SK-N-SH treated with all-trans-retinoic acid at 6 μM for 48 hours (cell line): ENCODE measurements around the gene SELENOK.

ENCODE experiments used
- ATAC-seq: fragments of 200-7000 bp; cut with Tn5 transposase; 3 replicates; pipeline ENCODE4 v1.9.1; 2020; ENCODE audit warnings: mild to moderate bottlenecking, moderate library complexity
- ARNTL ChIP-seq: fragments of 450-650 bp; formaldehyde crosslinking; IDR thresholded peaks from 2 replicates; pipeline ENCODE4 v1.5.0; 2020; ENCODE audit warnings: low read depth, mild to moderate bottlenecking, moderate library complexity, borderline replicate concordance
- BACH2 ChIP-seq: fragments of 250-450 bp; sonication (Bioruptor Pico); IDR thresholded peaks from 2 replicates; pipeline ENCODE4 v1.9.0; 2021; ENCODE audit warnings: mild to moderate bottlenecking, borderline replicate concordance
- CREB5 ChIP-seq: fragments of 250-450 bp; sonication (Bioruptor Pico); IDR thresholded peaks from 2 replicates; pipeline ENCODE4 v1.5.1; 2020; ENCODE audit warnings: low read depth, mild to moderate bottlenecking, moderate library complexity
- CSDC2 ChIP-seq: fragments of 250-450 bp; sonication (Bioruptor Pico); IDR thresholded peaks from 2 replicates; pipeline ENCODE4 v1.5.0; 2020; ENCODE audit warnings: mild to moderate bottlenecking, moderate library complexity
- ESRRG ChIP-seq: fragments of 250-450 bp; sonication (Bioruptor Pico); IDR thresholded peaks from 2 replicates; pipeline ENCODE4 v1.6.1; 2021; ENCODE audit warnings: mild to moderate bottlenecking
- GLIS3 ChIP-seq: fragments of 250-450 bp; sonication (Bioruptor Pico); IDR thresholded peaks from 2 replicates; pipeline ENCODE4 v1.5.0; 2020; ENCODE audit warnings: mild to moderate bottlenecking, moderate library complexity
- OSR1 ChIP-seq: fragments of 250-450 bp; sonication (Bioruptor Pico); IDR thresholded peaks from 2 replicates; pipeline ENCODE4 v1.8.0; 2022; ENCODE audit warnings: moderate library complexity, mild to moderate bottlenecking, inconsistent platforms
- PATZ1 ChIP-seq: fragments of 250-450 bp; sonication (Bioruptor Pico); IDR thresholded peaks from 2 replicates; pipeline ENCODE4 v1.8.0; 2020; ENCODE audit warnings: mild to moderate bottlenecking, moderate library complexity, borderline replicate concordance
- POU6F1 ChIP-seq: fragments of 250-450 bp; sonication (Bioruptor Pico); IDR thresholded peaks from 2 replicates; pipeline ENCODE4 v1.8.0; 2021; ENCODE audit warnings: low read depth, mild to moderate bottlenecking, moderate library complexity, borderline replicate concordance
- PPARA ChIP-seq: fragments of 250-450 bp; sonication (Bioruptor Pico); IDR thresholded peaks from 2 replicates; pipeline ENCODE4 v1.5.0; 2020; ENCODE audit warnings: mild to moderate bottlenecking, borderline replicate concordance
- RARB ChIP-seq: fragments of 250-450 bp; sonication (Bioruptor Pico); IDR thresholded peaks from 2 replicates; pipeline ENCODE4 v1.8.0; 2021; ENCODE audit warnings: mild to moderate bottlenecking, moderate library complexity
- SNAI2 ChIP-seq: fragments of 250-450 bp; sonication (Bioruptor Pico); IDR thresholded peaks from 2 replicates; pipeline ENCODE4 v1.5.0; 2020; ENCODE audit warnings: mild to moderate bottlenecking, moderate library complexity
- TCF4 ChIP-seq: fragments of 250-450 bp; sonication (Bioruptor Pico); IDR thresholded peaks from 2 replicates; pipeline ENCODE4 v1.8.0; 2021; ENCODE audit warnings: mild to moderate bottlenecking, moderate library complexity, borderline replicate concordance
- TOX ChIP-seq: fragments of 250-450 bp; sonication (Bioruptor Pico); IDR thresholded peaks from 2 replicates; pipeline ENCODE4 v1.8.0; 2021; ENCODE audit warnings: mild to moderate bottlenecking, moderate library complexity, borderline replicate concordance
- ZFP3 ChIP-seq: fragments of 250-450 bp; sonication (Bioruptor Pico); IDR thresholded peaks from 2 replicates; pipeline ENCODE4 v1.5.0; 2020; ENCODE audit warnings: mild to moderate bottlenecking, moderate library complexity
- ZFP30 ChIP-seq: fragments of 450-650 bp; formaldehyde crosslinking; IDR thresholded peaks from 2 replicates; pipeline ENCODE4 v1.5.0; 2022; ENCODE audit warnings: mild to moderate bottlenecking, moderate library complexity
- ZNF565 ChIP-seq: fragments of 450-650 bp; formaldehyde crosslinking; conservative IDR thresholded peaks from 2 replicates; pipeline ENCODE4 v1.5.0; 2020; ENCODE audit warnings: low read depth, mild to moderate bottlenecking, moderate library complexity
- ZNF70 ChIP-seq: fragments of 450-650 bp; formaldehyde crosslinking; IDR thresholded peaks from 2 replicates; pipeline ENCODE4 v1.5.0; 2020; ENCODE audit warnings: mild to moderate bottlenecking, moderate library complexity
- ZNF8 ChIP-seq: fragments of 450-650 bp; formaldehyde crosslinking; IDR thresholded peaks from 2 replicates; pipeline ENCODE4 v1.5.0; 2020; ENCODE audit warnings: mild to moderate bottlenecking, moderate library complexity
- TF ChIP-seq, protein P1 (sequence below): fragments of 250-450 bp; sonication (Bioruptor Pico); IDR thresholded peaks from 2 replicates; pipeline ENCODE4 v1.5.0; 2020; ENCODE audit warnings: mild to moderate bottlenecking, moderate library complexity

SELENOK gene

DNA sequence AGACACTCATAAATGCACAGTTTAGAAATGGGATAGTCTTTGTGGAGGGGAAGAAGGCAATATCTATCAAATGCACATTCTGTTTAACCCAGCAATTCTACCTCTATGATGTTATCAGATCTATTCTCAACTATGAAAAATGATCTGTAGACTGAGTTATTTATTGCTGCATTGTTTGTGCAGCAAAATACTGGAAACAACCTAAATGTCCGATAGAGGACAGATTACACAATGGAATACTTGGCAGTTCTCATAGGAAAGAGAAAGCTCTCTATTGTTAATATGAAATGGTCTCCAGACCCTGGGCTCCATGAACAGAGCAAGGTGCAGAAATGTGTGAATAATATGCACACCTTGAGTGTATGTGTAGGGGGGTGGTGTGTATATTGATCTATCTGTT, 49.0 kb upstream of the SELENOK start (continued):
- TF ChIP-seq ZNF70, result no peak
- TF ChIP-seq ZFP3, result no peak
- TF ChIP-seq RARB (CRISPR knock-in tag), result no peak

GRCh38 chr3:53939813-53940212, 48.2 kb upstream of the SELENOK start:
- TF ChIP-seq BACH2 (CRISPR knock-in tag) (no peak), OSR1 (no peak), GLIS3 (no peak), ARNTL (CRISPR knock-in tag) (no peak), ZFP30 (no peak), CREB5 (no peak), ESRRG (CRISPR knock-in tag) (no peak), POU6F1 (no peak), PPARA (CRISPR knock-in tag) (no peak), ZNF565 (CRISPR knock-in tag) (no peak), SNAI2 (CRISPR knock-in tag) (no peak), ZNF70 (no peak), PATZ1 (no peak), ZFP3 (no peak), TOX (CRISPR knock-in tag) (no peak), TCF4 (CRISPR knock-in tag) (no peak), RARB (CRISPR knock-in tag) (no peak), CSDC2 (CRISPR knock-in tag) (no peak), ZNF8 (CRISPR knock-in tag) (no peak)
- TF ChIP-seq, protein P1, sequence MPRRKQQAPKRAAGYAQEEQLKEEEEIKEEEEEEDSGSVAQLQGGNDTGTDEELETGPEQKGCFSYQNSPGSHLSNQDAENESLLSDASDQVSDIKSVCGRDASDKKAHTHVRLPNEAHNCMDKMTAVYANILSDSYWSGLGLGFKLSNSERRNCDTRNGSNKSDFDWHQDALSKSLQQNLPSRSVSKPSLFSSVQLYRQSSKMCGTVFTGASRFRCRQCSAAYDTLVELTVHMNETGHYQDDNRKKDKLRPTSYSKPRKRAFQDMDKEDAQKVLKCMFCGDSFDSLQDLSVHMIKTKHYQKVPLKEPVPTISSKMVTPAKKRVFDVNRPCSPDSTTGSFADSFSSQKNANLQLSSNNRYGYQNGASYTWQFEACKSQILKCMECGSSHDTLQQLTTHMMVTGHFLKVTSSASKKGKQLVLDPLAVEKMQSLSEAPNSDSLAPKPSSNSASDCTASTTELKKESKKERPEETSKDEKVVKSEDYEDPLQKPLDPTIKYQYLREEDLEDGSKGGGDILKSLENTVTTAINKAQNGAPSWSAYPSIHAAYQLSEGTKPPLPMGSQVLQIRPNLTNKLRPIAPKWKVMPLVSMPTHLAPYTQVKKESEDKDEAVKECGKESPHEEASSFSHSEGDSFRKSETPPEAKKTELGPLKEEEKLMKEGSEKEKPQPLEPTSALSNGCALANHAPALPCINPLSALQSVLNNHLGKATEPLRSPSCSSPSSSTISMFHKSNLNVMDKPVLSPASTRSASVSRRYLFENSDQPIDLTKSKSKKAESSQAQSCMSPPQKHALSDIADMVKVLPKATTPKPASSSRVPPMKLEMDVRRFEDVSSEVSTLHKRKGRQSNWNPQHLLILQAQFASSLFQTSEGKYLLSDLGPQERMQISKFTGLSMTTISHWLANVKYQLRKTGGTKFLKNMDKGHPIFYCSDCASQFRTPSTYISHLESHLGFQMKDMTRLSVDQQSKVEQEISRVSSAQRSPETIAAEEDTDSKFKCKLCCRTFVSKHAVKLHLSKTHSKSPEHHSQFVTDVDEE (CRISPR knock-in tag), result no peak

GRCh38 chr3:53939086-53939582, 47.5 kb upstream of the SELENOK start:
- TF ChIP-seq OSR1 (no peak), GLIS3 (no peak), TCF4 (CRISPR knock-in tag) (peak; percentile 11; the same call in 1 of the 2 replicates)
- ATAC-seq, result peak; percentile 19

More at GRCh38 chr3:53939813-53940212, 48.2 kb upstream of the SELENOK start:
- peak; percentile 59 for ATAC-seq

DNA sequence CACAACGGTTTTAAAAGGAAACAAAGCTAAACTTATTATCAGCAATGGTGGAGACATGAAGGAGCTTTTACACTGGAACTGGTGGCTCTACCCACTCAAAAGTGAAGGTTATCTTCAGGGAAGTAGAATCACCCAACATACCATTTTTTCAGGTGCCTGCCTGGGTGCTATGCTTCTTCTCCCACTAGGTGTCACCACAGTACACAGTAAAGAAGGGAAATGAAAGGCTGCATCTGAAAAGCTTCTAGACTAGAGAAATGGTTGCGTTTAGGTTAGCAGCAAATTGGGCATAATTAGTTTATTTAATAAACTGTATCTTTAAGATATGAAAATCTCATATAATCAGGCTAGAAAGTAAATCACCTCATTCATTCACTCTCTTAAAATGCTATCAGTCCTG, 47.0 kb upstream of the SELENOK start:
- peak; percentile 87 for ATAC-seq
- no peak for TF ChIP-seq TOX (CRISPR knock-in tag)
- no peak for TF ChIP-seq ZNF565 (CRISPR knock-in tag)
- no peak for TF ChIP-seq ARNTL (CRISPR knock-in tag)
- TF ChIP-seq, protein P1 (CRISPR knock-in tag), result no peak
- TF ChIP-seq OSR1, result no peak
- TF ChIP-seq PPARA (CRISPR knock-in tag), result no peak
- no peak; the same call in 1 of the 2 replicates for TF ChIP-seq TCF4 (CRISPR knock-in tag)
- TF ChIP-seq BACH2 (CRISPR knock-in tag), result no peak
- no peak for TF ChIP-seq ZNF70
- TF ChIP-seq ZFP3, result no peak
- TF ChIP-seq PATZ1, result no peak
- no peak for TF ChIP-seq POU6F1
- TF ChIP-seq CSDC2 (CRISPR knock-in tag), result no peak
- TF ChIP-seq ESRRG (CRISPR knock-in tag), result no peak
- no peak for TF ChIP-seq ZNF8 (CRISPR knock-in tag)
- no peak for TF ChIP-seq GLIS3
